ENCODE measurements around the gene C1orf21.

The C1orf21 gene

DNA sequence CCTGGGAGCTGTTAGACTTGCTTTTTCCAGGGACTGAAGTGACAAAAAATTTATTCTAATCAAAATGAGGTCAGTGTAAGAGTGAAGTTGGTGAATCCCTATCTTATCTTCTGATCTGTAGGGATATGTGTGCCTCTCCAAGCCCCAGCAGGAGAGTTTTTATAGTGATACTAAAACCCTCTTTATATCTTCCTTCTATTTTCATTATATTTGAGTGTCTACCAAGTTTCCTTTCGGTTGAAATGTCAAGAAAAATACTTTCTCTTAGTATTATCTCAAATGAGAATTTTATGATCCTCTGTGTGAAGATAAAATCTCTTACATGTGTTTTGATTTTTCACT lies 18.9 kb downstream of the C1orf21 start:
- TF ChIP-seq, protein P1, sequence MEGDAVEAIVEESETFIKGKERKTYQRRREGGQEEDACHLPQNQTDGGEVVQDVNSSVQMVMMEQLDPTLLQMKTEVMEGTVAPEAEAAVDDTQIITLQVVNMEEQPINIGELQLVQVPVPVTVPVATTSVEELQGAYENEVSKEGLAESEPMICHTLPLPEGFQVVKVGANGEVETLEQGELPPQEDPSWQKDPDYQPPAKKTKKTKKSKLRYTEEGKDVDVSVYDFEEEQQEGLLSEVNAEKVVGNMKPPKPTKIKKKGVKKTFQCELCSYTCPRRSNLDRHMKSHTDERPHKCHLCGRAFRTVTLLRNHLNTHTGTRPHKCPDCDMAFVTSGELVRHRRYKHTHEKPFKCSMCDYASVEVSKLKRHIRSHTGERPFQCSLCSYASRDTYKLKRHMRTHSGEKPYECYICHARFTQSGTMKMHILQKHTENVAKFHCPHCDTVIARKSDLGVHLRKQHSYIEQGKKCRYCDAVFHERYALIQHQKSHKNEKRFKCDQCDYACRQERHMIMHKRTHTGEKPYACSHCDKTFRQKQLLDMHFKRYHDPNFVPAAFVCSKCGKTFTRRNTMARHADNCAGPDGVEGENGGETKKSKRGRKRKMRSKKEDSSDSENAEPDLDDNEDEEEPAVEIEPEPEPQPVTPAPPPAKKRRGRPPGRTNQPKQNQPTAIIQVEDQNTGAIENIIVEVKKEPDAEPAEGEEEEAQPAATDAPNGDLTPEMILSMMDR (IDR thresholded peaks at IDR 0.05; ENCODE audit: borderline replicate concordance, control extremely low read depth, extremely low read depth, insufficient read depth, missing control alignments) = no peak
- in situ Hi-C loops (cut with MboI; ENCODE audit: low sequenced_read_pairs, unreplicated experiment) = no loop called here
- DNase-seq (ENCODE audit: low spot score) = no peak

DNA sequence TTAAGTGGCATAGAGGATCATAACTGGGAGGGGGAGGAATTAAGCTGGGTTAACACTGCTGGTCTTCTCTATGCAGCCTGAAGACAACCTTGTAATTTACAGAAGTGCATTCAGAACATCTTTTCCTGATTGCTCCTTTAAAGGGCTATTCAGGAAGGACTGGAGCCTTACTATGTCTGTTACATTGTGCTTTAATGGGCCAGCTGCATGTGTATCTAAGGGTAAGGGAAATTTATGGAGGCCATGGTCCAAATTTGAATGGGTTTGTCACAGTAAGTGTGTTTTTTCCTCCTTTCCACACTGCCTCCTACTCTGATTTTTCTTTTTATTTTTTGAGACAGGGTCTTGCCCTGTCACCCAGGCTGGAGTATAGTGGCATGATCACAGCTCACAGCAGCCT lies 19.6 kb downstream of the C1orf21 start:
- TF ChIP-seq, protein P1 (IDR thresholded peaks at IDR 0.05; ENCODE audit: borderline replicate concordance, control extremely low read depth, extremely low read depth, insufficient read depth, missing control alignments) = no peak
- in situ Hi-C loops (cut with MboI; ENCODE audit: low sequenced_read_pairs, unreplicated experiment) = no loop called here
- no peak for DNase-seq (ENCODE audit: low spot score)

- in situ Hi-C loops (cut with MboI; ENCODE audit: low sequenced_read_pairs, unreplicated experiment) = no loop called here
- DNase-seq (ENCODE audit: low spot score) = no peak
- TF ChIP-seq, protein P1 (IDR thresholded peaks at IDR 0.05; ENCODE audit: borderline replicate concordance, control extremely low read depth, extremely low read depth, insufficient read depth, missing control alignments) = no peak
These were observed 21.1 kb downstream of the C1orf21 start for GRCh38 chr1:184407816-184408510.

DNA sequence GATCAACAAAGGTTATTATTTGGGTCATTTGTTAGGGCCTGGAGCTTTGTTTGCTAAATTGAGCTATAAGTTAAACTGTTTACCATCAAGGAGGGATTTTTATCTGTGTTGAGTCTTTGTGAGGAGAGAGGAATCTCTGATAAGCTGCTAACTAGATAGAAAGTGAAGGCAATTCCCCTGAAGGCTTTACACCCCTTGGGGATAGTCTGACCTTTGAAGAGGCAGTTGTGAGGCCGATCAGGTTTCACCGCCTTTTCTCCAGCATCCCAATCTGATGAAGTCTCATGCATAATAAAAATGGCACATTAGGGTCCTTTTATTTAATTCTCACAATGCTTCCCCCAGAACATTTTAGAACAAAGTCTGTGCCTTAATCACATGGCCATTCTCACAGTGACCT lies 21.8 kb downstream of the C1orf21 start:
- TF ChIP-seq, protein P1 (IDR thresholded peaks at IDR 0.05; ENCODE audit: borderline replicate concordance, control extremely low read depth, extremely low read depth, insufficient read depth, missing control alignments) = no peak
- in situ Hi-C loops (cut with MboI; ENCODE audit: low sequenced_read_pairs, unreplicated experiment) = no loop called here
- DNase-seq (ENCODE audit: low spot score) = no peak

DNA sequence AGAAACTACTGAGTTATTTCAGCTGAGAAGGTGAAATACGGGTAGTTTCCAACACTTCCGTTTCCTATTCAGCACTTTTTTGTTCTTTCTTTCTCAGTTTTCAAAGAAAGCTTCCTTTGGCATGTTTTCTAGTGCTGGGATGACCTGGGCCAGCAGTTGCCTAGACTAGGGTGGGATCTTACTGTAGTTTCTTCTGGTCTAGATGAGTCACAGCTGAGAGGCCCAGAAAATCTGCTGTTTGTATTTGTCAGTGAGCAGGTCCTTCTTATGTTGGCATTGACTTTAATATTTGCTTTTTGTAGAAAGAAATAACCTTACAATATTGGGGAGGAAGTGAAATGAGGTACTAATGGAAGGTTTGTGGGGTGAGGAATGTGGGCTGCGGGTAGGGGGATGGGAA lies 22.2 kb downstream of the C1orf21 start:
- in situ Hi-C loops (cut with MboI; ENCODE audit: low sequenced_read_pairs, unreplicated experiment) = no loop called here
- TF ChIP-seq, protein P1 (IDR thresholded peaks at IDR 0.05; ENCODE audit: borderline replicate concordance, control extremely low read depth, extremely low read depth, insufficient read depth, missing control alignments) = no peak
- DNase-seq (ENCODE audit: low spot score) = no peak

GRCh38 chr1:184412472-184412871 lies 25.6 kb downstream of the C1orf21 start:
- DNase-seq (ENCODE audit: low spot score) = no peak
- in situ Hi-C loops (cut with MboI; ENCODE audit: low sequenced_read_pairs, unreplicated experiment) = no loop called here
- TF ChIP-seq, protein P1 (IDR thresholded peaks at IDR 0.05; ENCODE audit: borderline replicate concordance, control extremely low read depth, extremely low read depth, insufficient read depth, missing control alignments) = no peak
